Lower leg skin (tissue), 4 donors: ENCODE data around the gene ABCC8. TPM values are rescaled to one million over a fixed set of nuclear protein-coding genes. Genes with fewer than 3 reads are reported as not detected.

Experiments used
- DNase-seq, 2 donors: peaks; one replicate each; pipeline ENCODE4 v3.0.0-alpha.2; 2019; ENCODE audit warnings: low spot score in 2 of 2
- H3K4me3 ChIP-seq: fragments of 200-600 bp; sonication (generic); 2 replicates; pipeline ENCODE4 v1.5.1; 2017; ENCODE audit warnings: mild to moderate bottlenecking, low read depth; ENCODE audit not compliant: poor library complexity, severe bottlenecking
- POLR2A ChIP-seq, 2 donors: fragments of 450-650 bp; IDR thresholded peaks; one replicate each; pipeline ENCODE4 v1.6.1; 2016 to 2017; ENCODE audit warnings: antibody characterized with exemption in 2 of 2, mild to moderate bottlenecking in 1 of 2, moderate library complexity in 1 of 2
- WGBS, 2 donors: methylation state at CpG; one replicate each; pipeline ENCODE4 v1.1.5; 2018; 5-methylcytosine and 5-hydroxymethylcytosine counted together
- intact Hi-C: fragments of 100-400 bp; cut with DNase I; formaldehyde crosslinking; loops from one replicate; pipeline ENCODE4 v1.15.0; 2023; ENCODE audit warnings: low total_unique reads
- total RNA-seq, 4 donors: library from RNA; depleted of rRNA; stranded (reverse); fragments of >200 nt; gene quantifications; one replicate each; pipeline ENCODE4 v1.1.0, GENCODE V29; 2016
- TF ChIP-seq, protein P1 (sequence below), 3 donors: fragments of 450-650 bp; IDR thresholded peaks; one replicate each; pipeline ENCODE4 v1.5.1; 2016; ENCODE audit warnings: antibody characterized with exemption in 3 of 3, mild to moderate bottlenecking in 3 of 3, moderate library complexity in 2 of 3

The ABCC8 gene
- total RNA-seq, 4 donors from 2014 or later: 0.11 to 0.34 (median 0.26) TPM; not detected in 1

DNA sequence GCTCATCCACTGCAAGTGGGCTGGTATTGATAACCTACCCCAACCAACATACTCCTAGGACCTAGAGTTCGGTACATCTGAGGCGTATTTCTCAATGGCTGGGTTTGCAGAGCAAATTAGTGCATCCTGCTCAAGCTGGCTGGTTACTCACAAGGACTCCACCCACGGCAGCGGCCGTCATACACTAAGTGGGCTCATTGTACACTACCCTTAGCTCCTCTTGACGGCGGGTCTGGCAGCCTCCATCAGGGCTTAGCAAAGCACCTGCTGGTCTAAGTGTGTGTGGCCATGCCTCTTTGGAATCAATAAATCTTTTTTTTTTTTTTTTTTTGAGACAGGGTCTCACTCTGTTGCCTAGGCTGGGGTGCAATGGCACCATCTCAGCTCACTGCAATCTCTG lies 68.0 kb downstream of the ABCC8 start:
- WGBS, 2 donors: 94 to 95% methylated on average over 7 of the region's 7 CpGs
- intact Hi-C loops: no loop called here
- no peak overlapping the region for H3K4me3 ChIP-seq
- no peak for TF ChIP-seq POLR2A (IDR thresholded peaks at IDR 0.05)
- TF ChIP-seq, protein P1, sequence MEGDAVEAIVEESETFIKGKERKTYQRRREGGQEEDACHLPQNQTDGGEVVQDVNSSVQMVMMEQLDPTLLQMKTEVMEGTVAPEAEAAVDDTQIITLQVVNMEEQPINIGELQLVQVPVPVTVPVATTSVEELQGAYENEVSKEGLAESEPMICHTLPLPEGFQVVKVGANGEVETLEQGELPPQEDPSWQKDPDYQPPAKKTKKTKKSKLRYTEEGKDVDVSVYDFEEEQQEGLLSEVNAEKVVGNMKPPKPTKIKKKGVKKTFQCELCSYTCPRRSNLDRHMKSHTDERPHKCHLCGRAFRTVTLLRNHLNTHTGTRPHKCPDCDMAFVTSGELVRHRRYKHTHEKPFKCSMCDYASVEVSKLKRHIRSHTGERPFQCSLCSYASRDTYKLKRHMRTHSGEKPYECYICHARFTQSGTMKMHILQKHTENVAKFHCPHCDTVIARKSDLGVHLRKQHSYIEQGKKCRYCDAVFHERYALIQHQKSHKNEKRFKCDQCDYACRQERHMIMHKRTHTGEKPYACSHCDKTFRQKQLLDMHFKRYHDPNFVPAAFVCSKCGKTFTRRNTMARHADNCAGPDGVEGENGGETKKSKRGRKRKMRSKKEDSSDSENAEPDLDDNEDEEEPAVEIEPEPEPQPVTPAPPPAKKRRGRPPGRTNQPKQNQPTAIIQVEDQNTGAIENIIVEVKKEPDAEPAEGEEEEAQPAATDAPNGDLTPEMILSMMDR (IDR thresholded peaks at IDR 0.05): no peak
- DNase-seq: no peak

DNA sequence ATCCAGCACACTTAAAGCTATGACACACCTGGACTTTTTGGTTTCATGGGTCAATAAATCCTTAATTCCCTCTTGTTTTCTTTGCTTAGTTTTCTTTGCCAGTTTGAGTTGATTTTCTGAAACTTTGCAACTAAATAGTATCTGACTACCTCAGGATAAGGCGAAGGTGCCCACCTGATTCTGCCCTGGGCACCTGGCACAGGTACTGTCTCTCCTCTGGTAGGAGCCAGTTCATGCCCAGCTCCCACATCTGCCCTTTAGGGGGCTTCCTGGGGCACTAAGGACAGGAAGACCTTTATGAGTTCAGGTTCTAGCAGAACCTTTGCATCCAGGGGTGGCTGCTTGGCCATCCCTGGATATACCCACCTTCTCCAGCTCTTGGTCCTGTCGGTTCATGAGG lies 68.6 kb downstream of the ABCC8 start:
- intact Hi-C loops: no loop called here
- TF ChIP-seq, protein P1 (IDR thresholded peaks at IDR 0.05): no peak
- no peak for TF ChIP-seq POLR2A (IDR thresholded peaks at IDR 0.05)
- no peak for DNase-seq
- WGBS, 2 donors: 89 to 90% methylated on average over 2 of the region's 2 CpGs
- no peak overlapping the region for H3K4me3 ChIP-seq

DNA sequence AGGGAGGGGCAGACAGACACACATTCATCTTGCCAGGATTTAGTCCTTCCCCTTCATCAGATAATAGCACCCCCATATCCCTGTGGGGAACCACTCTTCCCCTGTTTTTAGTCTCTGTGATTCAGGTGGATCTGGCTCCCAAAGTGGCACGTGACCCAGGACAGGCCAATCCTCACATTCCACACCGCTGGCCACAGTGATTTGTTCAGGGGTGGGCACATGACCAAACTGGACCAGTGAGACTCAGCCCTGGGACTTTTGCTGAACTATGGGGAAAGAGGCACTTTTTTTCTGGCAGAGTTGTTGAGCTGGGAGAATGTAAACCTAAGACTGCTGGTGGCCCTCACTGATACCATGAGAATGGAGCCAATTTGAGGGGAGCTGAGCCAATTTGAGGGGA lies 69.1 kb downstream of the ABCC8 start:
- WGBS, 2 donors: 90 to 92% methylated on average over 2 of the region's 2 CpGs
- no peak overlapping the region for H3K4me3 ChIP-seq
- intact Hi-C loops: no loop called here
- DNase-seq: no peak
- no peak for TF ChIP-seq POLR2A (IDR thresholded peaks at IDR 0.05)
- TF ChIP-seq, protein P1 (IDR thresholded peaks at IDR 0.05): no peak

DNA sequence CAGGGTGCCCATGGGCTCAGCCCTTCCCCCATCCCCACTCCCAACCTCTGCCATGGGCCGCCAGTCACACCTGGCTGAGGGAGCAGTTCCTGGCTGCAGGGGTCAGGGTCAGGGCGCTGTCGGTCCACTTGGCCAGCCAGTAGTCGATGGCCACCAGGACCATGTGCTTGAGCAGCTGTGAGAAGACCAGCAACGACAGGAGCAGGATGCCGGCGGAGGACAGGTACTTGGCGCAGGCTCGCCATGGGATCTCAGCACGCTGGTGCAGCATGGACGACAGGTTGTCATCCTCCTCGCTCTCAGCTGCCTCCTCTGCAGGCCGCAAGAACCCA lies 69.9 kb downstream of the ABCC8 start:
- H3K4me3 ChIP-seq: no peak overlapping the region
- TF ChIP-seq, protein P1 (IDR thresholded peaks at IDR 0.05): no peak
- no peak for TF ChIP-seq POLR2A (IDR thresholded peaks at IDR 0.05)
- DNase-seq: no peak
- intact Hi-C loops: no loop called here
- 94% methylated on average over 12 to 13 of the region's 13 CpGs for WGBS, 2 donors

DNA sequence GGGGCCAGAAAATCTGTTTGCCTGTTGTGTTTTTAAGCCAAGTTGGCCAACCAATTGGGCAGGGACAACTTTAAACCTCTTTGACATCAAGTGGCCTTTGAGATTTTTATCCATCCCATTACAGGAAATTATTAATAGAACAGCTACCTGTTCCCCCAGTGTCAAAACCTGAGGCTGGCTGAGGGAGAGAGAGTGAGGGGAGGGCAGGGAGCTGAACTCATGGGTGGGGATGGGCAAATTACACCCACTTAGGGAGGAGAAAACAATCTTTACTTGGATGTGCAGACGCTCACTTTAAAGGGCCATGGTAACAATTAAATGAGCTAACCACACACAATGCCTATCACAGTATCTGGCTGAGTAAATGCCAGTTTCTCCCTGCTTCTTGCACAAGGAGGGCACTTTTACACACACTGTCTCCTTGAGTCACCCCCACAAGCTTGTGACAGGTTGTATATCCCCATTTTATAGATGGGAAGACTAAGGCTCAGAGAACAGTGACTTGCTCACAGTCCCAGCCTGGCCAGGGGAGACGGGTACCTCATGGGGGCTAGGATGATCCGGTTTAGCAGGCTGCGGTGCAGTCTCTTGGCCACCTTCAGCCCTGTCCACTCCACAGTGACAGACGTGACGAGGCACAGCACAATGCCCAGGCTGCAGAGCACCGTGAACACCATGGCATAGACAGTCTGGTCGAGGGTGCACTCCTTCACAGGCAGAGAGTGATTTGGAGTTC lies 70.4 kb downstream of the ABCC8 start:
- intact Hi-C loops: no loop called here
- WGBS, 2 donors: 82 to 87% methylated on average over 7 to 8 of the region's 8 CpGs
- no peak overlapping the region for H3K4me3 ChIP-seq
- TF ChIP-seq, protein P1 (IDR thresholded peaks at IDR 0.05): no peak
- TF ChIP-seq POLR2A (IDR thresholded peaks at IDR 0.05): no peak
- DNase-seq: no peak
